Neural progenitor cell (in vitro differentiated cells): ENCODE data around the gene NDUFS6.

Experiments used
- EZH2 ChIP-seq: fragments of 200-600 bp; sonication (generic); IDR thresholded peaks from 2 replicates; pipeline ENCODE4 v1.6.1; 2017; ENCODE audit warnings: antibody characterized with exemption, mild to moderate bottlenecking, moderate library complexity
- EZH2phosphoT487 ChIP-seq: fragments of 200-600 bp; sonication (generic); IDR thresholded peaks from 2 replicates; pipeline ENCODE4 v1.6.1; 2017; ENCODE audit warnings: antibody characterized with exemption
- TF ChIP-seq, protein P1 (sequence below): fragments of 200-600 bp; sonication (generic); IDR thresholded peaks from 2 replicates; pipeline ENCODE4 v1.5.1; 2017; ENCODE audit warnings: antibody characterized with exemption, mild to moderate bottlenecking

DNA sequence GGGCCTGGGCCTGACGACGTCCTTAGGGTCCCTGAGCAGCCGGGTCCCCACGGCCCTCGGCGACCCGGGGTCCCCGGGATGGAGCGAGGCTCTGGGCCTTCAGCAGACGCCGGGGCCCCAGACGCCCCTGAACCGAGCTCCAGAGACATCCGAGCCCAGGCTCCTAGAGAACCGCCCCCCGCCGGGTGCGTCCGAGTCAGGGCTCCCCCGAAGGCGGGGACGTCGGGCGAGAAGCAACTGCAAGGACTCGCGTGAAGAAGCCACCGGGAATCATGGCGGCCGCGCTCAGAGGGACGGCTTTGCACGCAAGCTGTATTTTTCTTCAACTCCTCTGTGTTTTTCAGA is 56.0 kb downstream of the NDUFS6 start:
- TF ChIP-seq, protein P1, sequence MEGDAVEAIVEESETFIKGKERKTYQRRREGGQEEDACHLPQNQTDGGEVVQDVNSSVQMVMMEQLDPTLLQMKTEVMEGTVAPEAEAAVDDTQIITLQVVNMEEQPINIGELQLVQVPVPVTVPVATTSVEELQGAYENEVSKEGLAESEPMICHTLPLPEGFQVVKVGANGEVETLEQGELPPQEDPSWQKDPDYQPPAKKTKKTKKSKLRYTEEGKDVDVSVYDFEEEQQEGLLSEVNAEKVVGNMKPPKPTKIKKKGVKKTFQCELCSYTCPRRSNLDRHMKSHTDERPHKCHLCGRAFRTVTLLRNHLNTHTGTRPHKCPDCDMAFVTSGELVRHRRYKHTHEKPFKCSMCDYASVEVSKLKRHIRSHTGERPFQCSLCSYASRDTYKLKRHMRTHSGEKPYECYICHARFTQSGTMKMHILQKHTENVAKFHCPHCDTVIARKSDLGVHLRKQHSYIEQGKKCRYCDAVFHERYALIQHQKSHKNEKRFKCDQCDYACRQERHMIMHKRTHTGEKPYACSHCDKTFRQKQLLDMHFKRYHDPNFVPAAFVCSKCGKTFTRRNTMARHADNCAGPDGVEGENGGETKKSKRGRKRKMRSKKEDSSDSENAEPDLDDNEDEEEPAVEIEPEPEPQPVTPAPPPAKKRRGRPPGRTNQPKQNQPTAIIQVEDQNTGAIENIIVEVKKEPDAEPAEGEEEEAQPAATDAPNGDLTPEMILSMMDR: no peak
- no peak for TF ChIP-seq EZH2
- no peak for TF ChIP-seq EZH2phosphoT487
